Heart right ventricle (tissue), 16 donors: ENCODE measurements around the gene TMEM236. TPM values are rescaled to one million over a fixed set of nuclear protein-coding genes. Genes with fewer than 3 reads are reported as not detected.
A peak's percentile ranks its signal among the peaks of the same experiment; 100 is the strongest.

Experiments used
- ATAC-seq, 8 donors: fragments of 200-7000 bp; cut with Tn5 transposase; one replicate each; pipeline ENCODE4 v1.9.1; 2020; ENCODE audit warnings: mild to moderate bottlenecking in 8 of 8, moderate library complexity in 8 of 8, moderate number of reproducible peaks in 1 of 8
- DNase-seq, 2 donors: peaks; one replicate each; pipeline ENCODE4 v3.0.0-alpha.2; 2020
- H3K27ac ChIP-seq, 10 donors: fragments of 200-600 bp; sonication (generic) in 2 of 10; one replicate each; pipeline versions ENCODE4 v1.5.0 to v1.8.0; 2020 to 2022; ENCODE audit warnings: mild to moderate bottlenecking in 3 of 10
- H3K27me3 ChIP-seq, 7 donors: fragments of 200-600 bp; one replicate each; pipeline ENCODE4 v1.8.0; 2021 to 2022; ENCODE audit warnings: mild to moderate bottlenecking in 2 of 7
- H3K36me3 ChIP-seq, 9 donors: fragments of 200-600 bp; sonication (generic) in 1 of 9; one replicate each; pipeline versions ENCODE4 v1.5.0 to v1.8.0; 2020 to 2022; ENCODE audit warnings: mild to moderate bottlenecking in 2 of 9
- H3K4me1 ChIP-seq, 9 donors: fragments of 200-600 bp; sonication (generic) in 1 of 9; one replicate each; pipeline versions ENCODE4 v1.5.0 to v1.8.0; 2020 to 2022; ENCODE audit warnings: mild to moderate bottlenecking in 4 of 9
- H3K4me3 ChIP-seq, 10 donors: fragments of 200-600 bp; sonication (generic) in 2 of 10; one replicate each; pipeline versions ENCODE4 v1.5.0 to v1.8.0; 2020 to 2022; ENCODE audit warnings: mild to moderate bottlenecking in 7 of 10, moderate library complexity in 2 of 10
- H3K9me3 ChIP-seq, 11 donors: fragments of 200-600 bp in 10 of 11; sonication (generic) in 2 of 11; one replicate each; pipeline versions ENCODE4 v1.5.0 to v1.8.0; 2013 to 2022; ENCODE audit warnings: mild to moderate bottlenecking in 2 of 11, control low read depth in 1 of 11, moderate library complexity in 1 of 11
- whole genome bisulfite sequencing, 2 donors: extraction: QIAGEN DNeasy Blood & Tissue Kit; methylation state at CpG; one replicate each; pipeline ENCODE4 v1.1.7; 2013; ENCODE audit warnings: inconsistent platforms in 1 of 2; 5-methylcytosine and 5-hydroxymethylcytosine counted together
- intact Hi-C, 10 donors: fragments of 100-400 bp; cut with DNase I; formaldehyde crosslinking; loops; one replicate each; pipeline versions ENCODE4 v1.11.1 to v1.14.2; 2022
- polyA plus RNA-seq, 2 donors: library from polyadenylated mRNA; stranded (reverse); fragments of 200-250 nt; gene quantifications; one replicate each; pipeline ENCODE4 v1.2.3, GENCODE V29; 2013
- total RNA-seq, 10 donors: library from RNA; stranded (reverse); fragmentation: NEBNext Ultra II Directional in 3 of 10; extraction: Animal tissue kit (Norgen Biotek cat#: 25700) in 3 of 10; gene quantifications; one replicate each; pipeline versions ENCODE4 v1.2.1 to v1.2.4, GENCODE V29; 2021 to 2023
- TF ChIP-seq, protein P1 (sequence below), 9 donors: fragments of 200-600 bp; sonication (generic) in 2 of 9; IDR thresholded peaks; one replicate each; pipeline versions ENCODE4 v1.5.0 to v1.8.0; 2021 to 2022; ENCODE audit warnings: antibody characterized with exemption in 9 of 9, mild to moderate bottlenecking in 5 of 9, moderate library complexity in 1 of 9
- donor health status: Arrhythmogenic right ventricular cardiomyopathy.
- donor health status: ischemic (EF 13 %, LVEDD 7.1; RV severe dilation, severe dysfunction).
- donor health status: healthy with polysubstance abuse.
- donor health status: DM: no; HTN: yes; CAD: no.
- donor health status: DM: no; HTN: no; CAD: no.
- donor health status: ischemic (EF 25% LVEDD 6.9; RV normal size, moderate dysfunction).
- donor health status: ischemic (EF 25% LVEDD 5.7; RV mildly dilated, moderate dysfunction).
- donor health status: healthy.
- donor health status: DM: yes; HTN: yes; CAD: no.
- donor health status: Ischemic cardiomyopathy.
- donor health status: ischemic (EF 35%, LVEDD 5.7; RV mildly dilated, moderate dysfunction).
- donor health status: nonischemic (EF 11% LVEDD 7.7; RV severe dilation, severe dysfunction).
- donor health status: DM: yes; HTN: yes; CAD: no.
- donor health status: PGD.
- donor health status: ischemic (EF 29% LVEDD 5.4; RV normal size, mild dysfunction).
- donor health status: nonischemic (EF 23%, LVEDD 6.1; RV moderate dilation, normal function).

TMEM236 gene
- total and polyA plus RNA-seq, 12 donors: 0.08 to 2.5 (median 0.34) TPM; not detected in 1

DNA sequence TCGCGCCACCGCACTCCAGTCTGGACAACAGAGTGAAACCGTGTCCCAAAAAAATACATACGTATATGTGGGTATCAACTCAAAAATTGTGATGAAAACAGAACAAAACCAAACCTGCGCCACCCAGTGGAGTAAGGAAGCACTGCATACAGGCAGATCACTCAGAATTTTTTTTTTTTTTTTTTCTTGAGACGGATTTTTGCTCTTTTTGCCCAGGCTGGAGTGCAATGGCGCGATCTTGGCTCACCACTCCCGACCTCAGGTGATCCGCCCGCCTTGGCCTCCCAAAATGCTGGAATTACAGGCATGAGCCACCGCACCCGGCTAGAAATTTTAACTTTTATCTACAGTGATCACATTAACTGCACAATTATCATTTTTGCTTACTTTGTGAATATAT is 9.1 kb upstream of the TMEM236 start:
- Histone ChIP-seq H3K4me3 (peak overlapping the region in 2 of 10 donors; percentile 5 to 23), H3K9me3 (no peaks in the 10 kb centered on the region), H3K27ac (peak overlapping the region in 1 of 10 donors; percentile 66), H3K36me3 (no peaks in the 10 kb centered on the region), H3K27me3 (no peaks in the 10 kb centered on the region), H3K4me1 (peaks cover 0 to 28% (median 13%) of the 10 kb centered on the region in 9 donors)
- TF ChIP-seq, protein P1, sequence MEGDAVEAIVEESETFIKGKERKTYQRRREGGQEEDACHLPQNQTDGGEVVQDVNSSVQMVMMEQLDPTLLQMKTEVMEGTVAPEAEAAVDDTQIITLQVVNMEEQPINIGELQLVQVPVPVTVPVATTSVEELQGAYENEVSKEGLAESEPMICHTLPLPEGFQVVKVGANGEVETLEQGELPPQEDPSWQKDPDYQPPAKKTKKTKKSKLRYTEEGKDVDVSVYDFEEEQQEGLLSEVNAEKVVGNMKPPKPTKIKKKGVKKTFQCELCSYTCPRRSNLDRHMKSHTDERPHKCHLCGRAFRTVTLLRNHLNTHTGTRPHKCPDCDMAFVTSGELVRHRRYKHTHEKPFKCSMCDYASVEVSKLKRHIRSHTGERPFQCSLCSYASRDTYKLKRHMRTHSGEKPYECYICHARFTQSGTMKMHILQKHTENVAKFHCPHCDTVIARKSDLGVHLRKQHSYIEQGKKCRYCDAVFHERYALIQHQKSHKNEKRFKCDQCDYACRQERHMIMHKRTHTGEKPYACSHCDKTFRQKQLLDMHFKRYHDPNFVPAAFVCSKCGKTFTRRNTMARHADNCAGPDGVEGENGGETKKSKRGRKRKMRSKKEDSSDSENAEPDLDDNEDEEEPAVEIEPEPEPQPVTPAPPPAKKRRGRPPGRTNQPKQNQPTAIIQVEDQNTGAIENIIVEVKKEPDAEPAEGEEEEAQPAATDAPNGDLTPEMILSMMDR (IDR thresholded peaks at IDR 0.05): peak; percentile 80 to 90 (median 86)
- ATAC-seq (no peak), DNase-seq (peak; percentile 48 to 58)
- intact Hi-C loops: loop anchor here in 8 of 10 donors (1.0 to 5.0 kb wide), 3 partner anchors 136 kb away; no protein-coding TSS in a partner anchor
- 23 to 33% methylated on average over 14 of the region's 14 CpGs for WGBS, 2 donors

- Histone ChIP-seq H3K36me3 (no peaks in the 10 kb centered on the region), H3K9me3 (no peaks in the 10 kb centered on the region), H3K27me3 (no peaks in the 10 kb centered on the region), H3K4me1 (peaks cover 0 to 26% (median 11%) of the 10 kb centered on the region in 9 donors), H3K27ac (peak overlapping the region in 1 of 10 donors; percentile 66), H3K4me3 (no peak overlapping the region)
- intact Hi-C loops: loop anchor here in 8 of 10 donors (1.0 to 5.0 kb wide), 3 partner anchors 136 to 137 kb away; no protein-coding TSS in a partner anchor
- TF ChIP-seq, protein P1 (IDR thresholded peaks at IDR 0.05): no peak
- WGBS, 2 donors: 96 to 97% methylated on average over 3 of the region's 3 CpGs
- DNase-seq (no peak), ATAC-seq (no peak)
Observed at GRCh38 chr10:17743437-17743836, 8.6 kb upstream of the TMEM236 start.

DNA sequence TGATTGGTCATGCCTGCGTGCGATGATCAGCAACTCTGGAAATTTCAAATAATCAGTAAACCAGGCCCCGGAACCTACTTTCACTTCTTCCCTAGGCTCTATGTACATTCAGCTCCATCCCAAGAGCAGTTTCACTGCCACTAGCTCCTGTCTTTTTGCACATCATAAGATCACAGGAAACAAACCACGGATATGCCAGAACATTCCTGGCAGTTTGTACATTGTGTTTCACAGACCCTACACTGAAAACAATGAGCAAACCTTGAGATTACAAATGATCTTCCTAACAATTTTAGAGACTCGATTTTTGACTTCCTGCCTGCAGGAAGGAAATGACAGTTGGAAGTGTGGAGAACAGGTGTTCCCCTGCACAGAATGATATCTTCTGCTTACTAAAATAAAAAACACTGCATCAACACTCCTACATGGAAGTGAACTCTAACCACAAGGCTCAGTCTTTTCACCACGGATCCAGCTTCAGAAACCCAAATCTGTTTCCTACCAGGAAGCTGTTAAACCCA is 7.6 kb upstream of the TMEM236 start:
- intact Hi-C loops: loop anchor here in 6 of 10 donors (2.0 to 5.0 kb wide), 2 partner anchors 137 to 138 kb away; no protein-coding TSS in a partner anchor
- Histone ChIP-seq H3K36me3 (no peaks in the 10 kb centered on the region), H3K27me3 (no peaks in the 10 kb centered on the region), H3K9me3 (no peaks in the 10 kb centered on the region), H3K4me3 (no peak overlapping the region), H3K4me1 (peaks cover 0 to 26% (median 11%) of the 10 kb centered on the region in 9 donors), H3K27ac (peak overlapping the region in 2 of 10 donors; percentile 4 to 66)
- WGBS, 2 donors: 47 to 64% methylated on average over 6 of the region's 6 CpGs
- ATAC-seq (peak in 6 of 8 donors; percentile 21 to 82 (median 44)), DNase-seq (no peak)
- TF ChIP-seq, protein P1 (IDR thresholded peaks at IDR 0.05): no peak

DNA sequence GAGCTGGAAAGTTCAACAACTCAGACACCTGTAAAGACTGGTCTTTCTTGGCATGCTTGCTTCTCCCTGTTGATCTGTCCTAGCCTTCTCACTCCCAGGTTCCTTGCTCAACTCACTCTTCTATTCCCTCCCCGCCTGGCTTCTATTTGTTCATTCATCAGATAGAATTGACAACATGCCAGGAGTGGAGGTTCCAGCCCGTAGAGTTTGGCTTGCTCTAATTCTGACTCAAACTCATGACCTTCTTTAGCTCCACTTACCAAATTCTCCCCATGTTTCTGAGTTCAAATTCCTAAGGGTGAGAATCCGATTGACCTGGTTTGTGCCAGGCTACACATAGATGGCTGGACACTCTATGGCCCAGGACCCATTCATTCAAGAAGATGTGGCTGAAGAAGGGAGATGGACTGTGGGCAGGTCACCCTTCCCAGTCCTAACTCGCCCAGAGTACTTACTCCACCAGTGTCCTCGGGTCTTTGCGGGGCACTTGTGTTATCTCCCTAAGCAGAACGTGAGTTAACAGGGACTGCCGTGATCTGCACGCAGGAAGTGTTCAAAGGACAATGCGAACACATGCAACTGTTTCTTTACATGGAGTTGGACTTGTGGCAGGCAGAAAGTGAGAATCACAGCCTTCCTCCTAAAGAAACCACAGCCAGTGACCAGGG is 4.0 kb upstream of the TMEM236 start:
- peak in 2 of 8 donors; percentile 21 to 60 for ATAC-seq
- TF ChIP-seq, protein P1 (IDR thresholded peaks at IDR 0.05): no peak

More for the DNA sequence above, 4.0 kb upstream of the TMEM236 start:
- H3K36me3 ChIP-seq: no peaks in the 10 kb centered on the region
- intact Hi-C loops: no loop called here
- H3K27ac ChIP-seq: no peak overlapping the region
- H3K4me1 ChIP-seq: peaks cover 0 to 20% (median 7%) of the 10 kb centered on the region in 9 donors
- no peak for DNase-seq
- H3K4me3 ChIP-seq: no peak overlapping the region
- WGBS, 2 donors: 79 to 84% methylated on average over 10 of the region's 10 CpGs
- no peaks in the 10 kb centered on the region for H3K27me3 ChIP-seq
- no peaks in the 10 kb centered on the region for H3K9me3 ChIP-seq
